NCI-H345 treated with DMSO at 0.1 percent for 48 hours (cell line): ENCODE results near the gene SLC25A1.
A peak's percentile ranks its signal among the peaks of the same experiment; 100 is the strongest.

Experiments
- DNase-seq: peaks from one replicate; lab custom pipeline; 2025; ENCODE audit not compliant: unreplicated experiment; lab: John Stamatoyannopoulos, UW

The SLC25A1 gene

DNA sequence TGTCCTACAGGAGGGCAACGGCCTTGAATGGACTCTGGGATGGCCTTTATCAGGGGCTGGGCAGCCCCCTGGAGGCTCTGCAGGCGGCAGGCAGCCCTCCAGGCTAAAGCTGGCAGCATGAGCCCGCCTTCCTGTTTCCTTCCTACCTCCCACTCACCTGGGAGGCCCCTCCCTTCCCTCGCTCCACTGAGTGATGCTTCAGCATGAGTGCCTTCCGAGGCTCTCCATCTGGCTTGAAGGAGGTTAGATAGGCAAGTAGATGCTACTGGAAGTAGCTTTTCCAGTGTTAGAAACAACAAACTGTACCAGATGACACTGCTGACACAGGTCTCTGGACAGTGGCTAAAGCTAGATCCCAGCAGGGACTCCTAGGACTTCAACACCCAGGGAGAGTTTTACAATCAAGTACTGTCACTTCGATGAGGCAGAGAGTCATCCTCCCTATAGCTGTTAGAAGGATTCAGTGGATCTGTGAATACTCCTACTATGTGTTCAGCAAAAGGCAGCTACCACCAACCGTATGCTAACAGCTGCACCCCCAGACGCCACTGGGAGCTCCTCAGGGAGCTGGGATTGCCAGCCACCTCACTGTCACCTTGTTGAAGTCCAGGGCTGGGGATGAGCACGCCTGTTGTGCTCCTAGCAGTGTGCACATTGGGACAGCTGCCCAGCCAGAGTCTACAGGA, 4.1 kb upstream of the SLC25A1 start:
- no peak for DNase-seq

DNA sequence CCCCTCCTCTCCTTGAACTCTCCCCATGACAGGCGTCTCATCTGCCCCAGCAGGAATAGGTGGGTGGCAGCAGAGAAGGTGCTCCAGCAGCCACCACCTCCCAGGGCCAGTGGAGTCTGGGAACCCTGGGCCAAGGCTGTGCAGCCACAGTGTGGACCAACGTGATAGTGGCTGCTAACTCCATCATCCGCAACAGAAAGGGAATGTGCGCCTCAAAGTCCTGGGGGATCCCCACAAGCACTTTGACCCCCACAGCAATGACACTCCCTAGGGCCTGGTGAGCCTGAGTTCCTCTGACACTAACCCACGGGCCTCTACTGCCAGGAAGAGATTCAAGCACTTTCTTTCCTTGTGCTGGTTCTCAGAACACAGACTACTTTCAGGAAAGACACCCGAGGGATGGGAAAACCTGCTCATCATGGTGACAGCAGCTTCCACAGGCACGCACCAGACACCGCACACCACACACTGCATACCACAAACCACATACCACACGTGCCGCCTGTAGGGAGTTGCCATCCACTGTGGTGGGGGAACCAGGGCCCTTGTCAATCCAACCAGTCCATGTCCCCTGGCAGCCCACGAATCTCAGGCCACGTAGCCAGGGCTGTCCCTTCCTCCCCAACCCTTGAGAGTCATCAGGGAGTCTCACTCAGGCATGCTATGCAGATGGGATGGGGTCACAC, 3.4 kb upstream of the SLC25A1 start:
- DNase-seq: no peak

DNA sequence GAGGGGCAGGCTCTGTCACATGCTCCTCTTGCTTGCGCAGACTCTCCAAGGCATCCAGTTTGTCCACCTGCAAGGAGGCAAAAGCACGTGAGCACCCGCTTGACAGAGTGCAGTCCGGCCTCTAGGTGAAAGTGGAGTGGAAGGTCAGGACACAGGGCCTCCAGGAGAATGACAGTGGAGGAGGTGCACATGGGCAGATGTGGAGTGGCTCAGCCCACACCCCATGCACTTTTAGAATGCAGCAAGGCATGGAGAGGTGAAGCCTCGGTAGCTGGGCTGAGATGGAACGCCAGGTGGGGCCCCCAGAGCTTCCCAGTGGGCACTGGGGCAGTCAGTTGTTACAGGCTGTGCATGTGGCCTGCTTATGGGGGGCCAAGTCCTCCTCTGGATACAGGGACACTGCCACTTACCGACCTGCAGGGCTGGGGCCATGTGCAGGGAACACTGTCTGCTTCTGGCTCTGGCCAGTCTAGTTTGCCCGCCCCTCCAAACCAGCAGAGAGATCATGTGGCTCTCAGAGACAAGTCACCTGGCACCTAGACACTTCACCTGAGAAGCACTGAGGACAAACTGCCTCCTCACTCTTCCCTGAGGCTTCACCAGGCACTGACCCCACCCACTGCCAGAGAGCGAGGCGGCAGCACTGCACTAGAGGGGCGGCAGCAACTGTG, 2.3 kb upstream of the SLC25A1 start:
- DNase-seq: no peak

DNA sequence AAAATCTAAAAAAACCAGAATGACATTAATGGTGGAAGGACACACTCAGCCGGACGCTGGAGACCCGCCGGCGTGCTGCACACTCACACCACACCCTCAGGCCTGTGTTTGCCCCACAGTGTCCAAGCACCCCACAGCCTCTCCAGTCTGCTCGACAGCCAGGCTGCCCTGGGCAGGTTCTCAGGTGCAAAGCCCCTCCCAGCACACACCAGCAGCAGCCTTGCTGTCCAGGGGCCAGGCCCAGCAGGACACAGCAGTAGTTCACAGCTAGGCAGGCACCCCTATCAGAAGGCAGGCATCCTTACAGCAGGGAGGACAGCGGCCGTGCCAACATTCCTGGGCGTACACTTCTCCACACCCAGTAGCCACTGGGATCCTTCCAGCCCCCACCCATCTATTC, 1.7 kb upstream of the SLC25A1 start:
- no peak for DNase-seq

DNA sequence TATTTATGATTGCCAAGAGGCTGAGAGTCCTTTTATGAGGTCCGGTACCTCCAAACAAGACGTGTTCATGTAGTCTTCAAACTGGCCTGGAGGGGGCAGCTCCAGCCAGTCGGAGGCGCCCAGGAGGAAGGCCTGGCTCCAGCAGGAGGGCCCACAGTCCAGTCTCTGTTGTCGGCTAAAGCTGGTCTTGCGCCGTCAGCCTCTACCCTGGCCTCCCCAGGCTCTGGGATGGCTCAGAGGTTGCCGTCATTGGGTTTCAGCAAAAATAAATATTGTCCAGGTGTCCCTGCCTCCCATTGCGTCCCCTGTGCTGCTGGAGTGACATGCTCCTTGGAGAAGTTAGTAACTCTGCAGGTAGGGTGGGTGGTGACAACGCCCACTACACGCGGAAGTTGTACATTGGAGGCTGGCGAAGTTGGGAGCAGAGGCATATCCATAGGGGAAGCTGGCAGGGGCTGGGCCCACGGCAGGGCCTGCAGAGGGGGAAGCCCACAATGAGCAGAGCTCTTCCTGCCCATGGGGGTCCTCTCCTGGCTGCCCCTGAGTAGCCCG, 1.0 kb upstream of the SLC25A1 start:
- peak; percentile 50 for DNase-seq

DNA sequence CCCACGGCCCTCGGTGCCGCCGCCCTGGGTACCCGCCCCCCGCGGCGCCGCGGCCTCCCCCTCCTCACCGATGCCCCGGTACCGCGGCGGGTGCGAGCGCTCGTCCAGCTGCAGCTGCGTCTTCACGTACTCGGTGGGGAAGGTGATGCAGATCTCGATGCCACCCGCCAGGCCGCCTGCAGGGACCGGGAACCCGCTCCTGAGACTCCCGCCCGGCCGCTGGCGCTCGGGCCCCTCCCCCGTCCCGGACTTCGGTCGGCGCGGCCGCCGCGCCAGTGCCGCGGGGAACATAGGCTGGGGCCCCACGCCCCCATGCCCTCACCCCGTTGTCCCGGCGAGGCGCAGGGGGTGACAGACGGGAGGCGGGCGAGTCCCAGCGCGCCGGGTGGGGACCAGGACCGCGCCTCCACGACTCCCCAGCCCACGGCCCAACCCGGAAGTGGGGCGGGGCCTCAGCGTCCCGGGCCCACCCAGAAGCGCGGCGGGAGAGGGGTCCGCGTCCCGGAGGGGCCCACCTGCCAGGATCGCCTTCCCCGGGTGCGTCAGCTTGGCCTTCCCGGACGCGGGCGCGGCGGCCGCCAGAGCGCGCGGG, 375 bp downstream of the SLC25A1 start:
- DNase-seq: no peak

DNA sequence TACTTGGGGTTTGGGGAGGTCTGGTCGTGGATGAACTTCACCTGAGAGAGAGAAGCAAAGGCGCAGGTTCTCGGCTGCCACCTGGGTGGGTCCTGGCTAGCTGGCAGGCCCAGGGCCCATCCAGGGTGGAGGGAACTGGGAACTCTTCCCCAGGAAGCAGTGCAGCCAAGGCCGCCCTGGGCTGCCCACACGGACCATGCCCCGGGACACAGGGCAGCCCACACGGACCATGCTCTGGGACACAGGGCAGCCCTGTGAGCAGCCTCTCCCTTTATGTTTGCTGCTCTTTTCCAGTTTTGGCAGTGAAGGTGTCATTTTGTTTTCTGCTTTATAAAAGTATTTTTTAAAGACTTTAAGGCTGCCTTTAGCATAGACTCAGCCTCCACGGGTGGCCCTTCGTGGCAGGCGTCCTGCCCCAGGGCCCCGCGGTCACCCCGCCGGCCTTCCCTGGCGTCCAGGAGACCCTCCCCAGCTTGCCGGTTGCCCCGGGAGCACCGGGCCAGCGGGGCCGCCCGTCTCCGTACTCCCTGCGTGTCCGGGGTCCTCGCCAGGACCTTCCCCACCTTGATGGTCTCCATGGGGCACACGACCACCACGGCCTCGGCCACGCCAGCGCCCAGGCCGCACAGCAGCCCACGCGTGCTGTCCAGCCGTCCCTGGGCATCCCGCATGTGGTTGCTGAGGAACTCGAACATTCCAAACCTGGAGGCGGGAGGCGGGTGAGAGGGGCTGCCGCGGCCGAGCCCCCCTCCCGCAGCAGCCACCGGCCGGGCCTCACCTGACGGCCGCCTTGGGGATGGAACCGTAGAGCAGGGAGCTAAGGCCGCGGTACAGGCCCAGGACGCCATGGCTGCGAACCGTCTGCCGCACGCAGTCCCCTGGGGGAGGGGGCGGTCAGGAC, 1.1 kb downstream of the SLC25A1 start:
- no peak for DNase-seq

DNA sequence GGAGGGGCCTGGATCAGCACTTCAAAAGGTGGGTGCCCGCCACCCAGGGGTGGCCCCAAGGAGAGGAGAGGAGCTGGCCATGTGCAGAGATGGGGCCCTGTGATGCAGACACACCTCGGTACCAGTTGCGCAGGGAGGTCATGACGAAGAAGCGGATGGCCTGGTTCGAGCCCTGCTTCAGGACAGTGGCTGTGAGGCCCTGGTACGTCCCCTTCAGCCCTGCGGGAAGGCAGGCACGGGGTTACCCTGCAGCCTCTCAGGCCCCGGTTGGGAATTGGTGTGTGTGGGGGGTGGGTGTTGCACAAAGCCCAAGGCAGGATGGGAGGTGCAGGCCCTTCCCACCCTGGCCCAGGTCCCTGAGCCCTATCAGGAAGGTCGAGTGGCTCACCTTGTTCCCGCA, 1.8 kb downstream of the SLC25A1 start:
- no peak for DNase-seq

DNA sequence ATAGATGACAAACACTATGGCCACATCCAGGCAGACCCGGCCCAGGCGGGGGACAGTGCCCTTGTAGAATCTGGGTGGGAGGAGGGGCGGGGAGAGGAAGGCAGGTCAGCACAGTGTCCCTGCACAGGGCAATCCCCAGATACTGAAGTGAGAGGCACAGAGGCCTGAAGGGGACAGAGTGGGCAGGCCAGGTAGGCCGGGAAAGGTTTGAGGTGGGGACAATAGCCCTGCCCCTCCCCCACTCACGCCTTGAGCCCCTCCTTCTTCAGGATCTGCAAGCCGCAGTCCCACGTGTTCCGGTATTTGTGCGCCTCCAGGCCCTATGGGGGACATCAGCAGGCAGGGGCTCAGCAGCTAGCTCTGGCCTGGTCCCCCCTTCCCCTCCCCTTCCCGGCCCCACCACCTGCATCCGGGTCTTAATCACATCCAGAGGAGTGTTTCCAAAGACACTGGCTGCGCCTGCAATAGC, 2.3 kb downstream of the SLC25A1 start:
- DNase-seq: no peak

DNA sequence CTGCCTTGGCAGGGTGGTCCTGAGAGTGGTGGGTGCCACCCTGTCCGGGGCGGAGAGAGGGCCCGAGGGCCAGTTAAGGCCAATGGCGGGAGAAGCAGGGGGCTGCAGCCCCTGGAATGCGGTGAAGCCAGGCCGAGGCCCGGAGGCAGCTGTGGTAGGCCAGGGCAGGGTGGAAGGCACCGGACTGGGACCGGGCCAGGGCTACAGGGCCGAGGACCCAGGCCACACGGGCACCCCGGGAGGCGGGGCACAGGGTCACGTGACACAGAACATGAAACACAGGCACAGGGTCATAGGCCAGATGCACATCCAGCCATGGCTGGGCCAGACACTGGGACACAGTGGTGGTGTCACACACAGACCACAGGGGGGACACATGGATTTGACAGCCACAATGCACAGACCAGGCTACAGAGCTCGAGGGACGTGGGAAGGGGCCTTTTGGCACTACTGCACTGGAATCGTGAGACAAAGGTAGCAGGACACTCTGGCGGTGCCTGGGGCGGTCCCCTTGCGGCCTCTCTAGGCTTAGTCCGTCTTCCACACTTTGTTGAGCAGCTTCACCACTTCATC, 2.8 kb downstream of the SLC25A1 start:
- DNase-seq: no peak

DNA sequence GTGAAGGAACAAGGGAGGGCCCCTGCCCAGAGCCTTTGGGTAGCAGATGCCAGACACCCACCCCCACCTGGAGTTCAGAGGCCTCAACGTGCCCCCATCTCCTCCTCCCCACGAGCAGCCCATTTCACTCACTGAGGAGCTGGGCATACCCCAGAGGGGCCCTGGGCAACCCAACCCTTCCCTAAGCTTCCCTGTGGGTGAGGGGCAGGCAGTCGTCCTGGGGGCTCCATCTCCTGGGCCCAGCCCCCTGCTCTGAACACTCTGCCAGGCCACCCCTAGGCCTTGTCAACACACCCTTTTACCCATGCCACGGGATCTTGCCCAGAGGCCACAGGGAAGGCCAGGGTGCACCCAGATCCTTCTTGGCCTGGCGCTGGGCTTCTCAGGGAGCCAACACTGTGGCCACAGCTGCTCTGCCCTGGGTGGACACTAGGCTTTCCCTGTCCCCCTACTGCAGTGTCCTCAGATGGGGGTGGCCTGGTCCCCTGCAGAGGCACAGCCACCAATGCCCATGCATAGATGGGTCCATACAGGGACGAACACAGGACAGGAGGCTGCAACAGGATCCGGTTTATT, 3.4 kb downstream of the SLC25A1 start:
- no peak for DNase-seq

DNA sequence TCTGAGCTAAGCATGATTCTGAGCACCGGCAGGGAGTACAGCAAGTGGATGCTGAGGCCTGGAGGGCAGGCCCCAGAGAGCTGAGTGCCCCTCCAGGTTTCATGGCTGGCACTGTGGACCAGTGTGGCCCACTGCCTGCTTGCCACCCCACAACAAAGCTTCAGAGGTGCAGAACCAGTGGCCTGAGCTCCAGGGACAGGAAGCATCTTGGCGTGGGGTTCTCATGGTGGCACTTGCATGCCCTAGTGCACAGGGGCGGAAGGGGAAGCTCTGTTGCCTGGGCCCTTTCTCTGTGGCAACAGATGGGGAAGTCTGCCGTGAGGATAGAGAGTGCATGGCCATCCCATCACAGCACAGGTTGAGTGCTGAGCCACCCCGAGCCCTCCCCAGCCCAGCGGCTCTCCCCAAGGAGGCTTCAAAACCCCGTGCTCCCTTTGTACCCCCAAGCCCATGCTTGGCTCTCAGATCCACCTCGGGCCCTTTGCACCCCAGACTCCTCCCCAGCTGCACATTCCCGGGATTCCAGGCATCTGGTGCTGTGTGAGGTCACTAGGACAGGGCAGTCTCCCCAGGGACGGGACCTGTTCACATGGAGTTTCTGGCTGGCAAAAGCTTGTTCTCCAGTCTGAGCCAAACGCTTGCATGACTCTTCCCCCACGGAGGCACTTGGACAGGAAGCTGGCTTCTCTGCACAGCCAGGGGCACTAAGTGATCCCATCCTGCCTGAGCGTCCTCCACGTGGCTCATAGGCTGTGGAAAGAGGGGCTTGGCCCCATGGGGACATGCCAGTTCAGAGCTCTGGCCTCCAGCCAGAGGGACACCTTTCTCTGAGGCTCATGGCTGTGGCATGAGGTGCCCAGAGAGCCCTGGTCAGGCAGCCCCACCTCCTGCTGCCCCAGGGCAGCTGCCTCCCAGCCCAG, 4.2 kb downstream of the SLC25A1 start:
- no peak for DNase-seq

DNA sequence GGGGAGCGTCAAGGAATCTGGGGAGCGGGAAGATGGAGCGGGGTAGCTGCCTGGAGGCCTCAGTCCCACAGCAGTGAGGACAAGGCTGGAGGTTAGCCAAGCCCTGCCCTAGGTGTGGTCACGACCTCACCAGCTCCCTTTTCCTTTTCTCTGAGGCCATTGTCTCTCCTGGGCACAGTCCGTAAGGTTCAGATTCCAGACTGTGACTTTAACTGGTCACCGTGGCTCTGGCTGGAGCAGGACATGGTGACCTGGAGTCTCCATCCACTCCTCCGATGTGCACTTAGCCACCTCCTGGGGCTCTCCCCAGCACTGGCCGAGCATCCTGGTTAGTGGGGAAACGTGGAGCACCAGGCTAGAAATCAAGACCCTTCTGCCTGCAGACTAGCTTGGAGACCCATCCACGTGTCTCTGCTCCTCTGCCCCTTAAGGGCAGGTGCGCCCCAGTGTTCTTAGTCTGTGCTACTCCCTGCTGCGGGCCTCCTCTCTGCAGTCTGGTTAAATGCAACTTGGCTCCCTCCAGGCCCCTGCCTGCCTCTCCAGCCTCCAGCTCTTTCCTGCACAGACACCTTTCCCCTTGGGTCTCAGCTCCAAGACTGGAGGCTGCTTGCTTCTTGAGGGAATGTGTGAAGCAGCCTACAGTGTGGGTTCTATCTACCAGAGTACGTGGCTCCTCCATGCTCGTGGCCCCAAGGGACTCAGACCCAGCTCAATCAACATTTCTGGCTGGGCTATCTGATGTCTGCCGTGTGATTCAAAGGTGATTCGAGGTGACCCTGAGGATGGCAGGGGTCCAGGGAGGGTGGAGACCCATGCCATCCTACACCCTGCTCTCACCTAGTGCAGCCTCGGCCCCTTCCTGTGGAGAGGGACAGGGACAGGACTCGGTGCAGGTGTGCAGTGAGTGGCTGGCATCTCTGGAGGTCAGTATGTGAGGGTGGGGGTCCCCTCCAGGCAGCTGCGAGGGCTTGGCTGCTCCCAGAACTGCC, 5.2 kb downstream of the SLC25A1 start:
- DNase-seq: no peak

DNA sequence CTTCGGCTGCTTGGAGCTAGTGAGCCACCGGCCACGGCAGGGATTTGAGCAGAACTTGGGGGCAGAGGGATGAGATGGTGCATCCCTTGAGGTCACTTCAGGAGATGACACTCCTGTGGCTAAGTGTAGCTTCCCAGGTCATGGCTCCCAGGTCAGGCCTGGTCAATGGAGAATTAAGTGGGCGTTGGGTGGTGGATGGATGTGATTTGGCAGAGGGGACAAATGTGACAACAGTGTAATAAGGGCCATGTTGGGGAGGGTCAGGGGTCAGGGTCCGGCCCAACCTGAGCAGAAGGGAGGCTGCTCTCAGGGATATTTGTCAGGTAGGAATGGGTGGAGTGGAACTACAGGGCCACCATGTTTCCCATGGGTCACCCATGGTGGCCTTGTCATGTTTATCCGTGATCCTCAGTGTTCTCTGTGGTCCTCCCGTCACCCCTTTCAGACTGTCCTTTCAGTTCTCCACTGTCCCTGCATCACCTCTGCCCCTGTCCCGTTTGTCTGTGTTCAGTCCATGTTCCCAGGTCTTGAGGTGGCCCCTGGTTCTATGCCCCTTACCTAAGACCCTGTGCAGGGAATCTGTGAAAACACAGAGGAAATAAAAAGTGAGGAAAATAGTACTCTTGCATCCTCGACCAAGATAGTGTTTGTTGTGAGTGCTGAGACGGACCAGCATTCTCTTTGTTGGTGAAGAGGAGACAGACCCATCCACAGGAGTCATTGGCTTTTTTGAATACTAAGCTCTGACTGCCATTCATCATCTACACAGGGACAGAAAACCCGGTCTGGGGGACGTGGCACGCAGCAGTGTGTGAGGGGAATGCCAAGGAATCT, 6.1 kb downstream of the SLC25A1 start:
- no peak for DNase-seq

DNA sequence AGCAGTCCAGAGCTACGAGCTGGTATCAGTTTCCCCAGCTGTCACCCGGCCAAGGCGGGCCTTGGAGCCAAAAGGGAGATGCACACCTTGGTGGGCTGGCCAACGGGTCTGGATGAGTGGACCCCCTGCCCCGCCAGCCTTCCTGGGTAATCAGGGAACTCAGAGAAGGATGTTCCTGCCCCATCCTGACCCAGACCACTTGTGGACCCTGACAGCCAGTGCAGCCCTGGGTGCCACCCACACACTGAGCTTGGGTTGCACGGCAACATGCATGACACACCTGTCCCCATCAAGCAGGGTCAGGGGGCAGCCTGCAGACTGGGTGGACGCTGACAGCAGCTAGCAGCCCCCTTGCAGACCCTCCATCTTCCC, 8.6 kb downstream of the SLC25A1 start:
- DNase-seq: no peak

DNA sequence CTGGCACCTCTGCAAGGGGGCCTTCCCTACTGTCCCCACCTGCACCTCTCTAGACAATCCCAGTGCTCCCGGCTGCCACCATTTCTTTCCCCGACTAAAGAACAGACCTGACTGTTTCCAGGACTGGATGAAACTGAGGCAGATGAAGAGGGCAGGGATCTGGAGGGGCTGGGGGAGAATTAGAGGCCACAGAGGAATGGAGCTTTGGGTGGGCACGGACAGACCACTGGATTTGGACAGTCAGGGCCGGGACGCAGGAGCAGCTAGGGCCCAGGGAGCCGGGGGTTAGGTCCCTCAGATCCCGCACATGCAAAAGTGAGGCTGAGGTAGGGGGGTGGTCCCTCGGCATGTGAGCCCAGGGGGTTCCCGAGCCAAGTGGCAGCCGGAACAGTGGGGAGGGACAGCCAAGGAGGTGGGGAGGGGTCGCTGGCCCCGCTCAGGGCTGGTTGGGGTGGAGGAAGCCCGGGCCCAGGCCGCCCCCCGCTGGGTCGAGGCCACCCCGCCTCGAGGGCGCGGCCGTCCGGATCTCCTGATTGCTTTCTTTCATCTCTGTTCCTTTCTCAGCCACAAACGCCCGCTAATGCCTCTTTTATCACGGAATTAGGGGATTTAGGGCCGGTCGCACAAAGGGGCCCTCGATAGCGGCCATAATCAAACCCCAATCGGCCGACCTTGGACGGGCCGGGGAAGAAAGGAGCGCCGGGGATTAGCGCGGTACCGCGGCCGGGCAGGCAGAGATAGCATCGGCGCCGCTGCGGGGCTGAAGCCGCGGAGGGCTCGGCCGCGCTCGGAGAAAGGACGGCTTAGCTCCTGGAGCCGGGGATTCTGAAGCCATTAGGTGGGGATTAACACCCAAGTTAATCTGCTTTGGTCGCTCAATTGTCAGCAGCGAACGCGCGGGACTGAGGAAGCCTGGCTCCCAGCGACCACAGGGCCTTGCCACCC, 9.3 kb downstream of the SLC25A1 start:
- DNase-seq: no peak
